Left lung (tissue), 10 donors: ENCODE results near the gene ANAPC7. TPM values are rescaled to one million over a fixed set of nuclear protein-coding genes. Genes with fewer than 3 reads are reported as not detected.
A peak's percentile ranks its signal among the peaks of the same experiment; 100 is the strongest.

Experiments used
- ATAC-seq: fragments of 200-7000 bp; cut with Tn5 transposase; one replicate; pipeline ENCODE4 v1.9.1; 2020; ENCODE audit warnings: moderate library complexity
- DNase-seq, 4 donors: peaks; one replicate each; pipeline ENCODE4 v3.0.0-alpha.2; 2013 to 2020
- H3K27ac ChIP-seq, 2 donors: fragments of 200-600 bp; sonication (generic) in 1 of 2; one replicate each; pipeline versions ENCODE4 v1.5.0 to v1.8.0; 2020 to 2021
- H3K27me3 ChIP-seq, 2 donors: fragments of 200-600 bp; sonication (generic) in 1 of 2; one replicate each; pipeline versions ENCODE4 v1.5.0 to v1.8.0; 2020 to 2021
- H3K36me3 ChIP-seq, 2 donors: fragments of 200-600 bp; sonication (generic) in 1 of 2; one replicate each; pipeline versions ENCODE4 v1.5.0 to v1.8.0; 2020 to 2021
- H3K4me1 ChIP-seq, 2 donors: fragments of 200-600 bp; one replicate each; pipeline ENCODE4 v1.8.0; 2021
- H3K4me3 ChIP-seq, 2 donors: fragments of 200-600 bp; sonication (generic) in 1 of 2; one replicate each; pipeline versions ENCODE4 v1.5.0 to v1.8.0; 2020 to 2021; ENCODE audit warnings: mild to moderate bottlenecking in 1 of 2
- H3K9me3 ChIP-seq, 2 donors: fragments of 200-600 bp; sonication (generic) in 1 of 2; one replicate each; pipeline versions ENCODE4 v1.5.0 to v1.8.0; 2020 to 2021
- CTCF ChIP-seq, 2 donors: fragments of 200-600 bp; sonication (generic) in 1 of 2; IDR thresholded peaks; one replicate each; pipeline versions ENCODE4 v1.5.0 to v1.8.0; 2021; ENCODE audit warnings: antibody characterized with exemption in 2 of 2
- intact Hi-C, 2 donors: fragments of 100-400 bp; cut with DNase I; formaldehyde crosslinking; loops; one replicate each; pipeline versions ENCODE4 v1.11.2 to v1.14.2; 2022
- polyA plus RNA-seq, 6 donors: library from polyadenylated mRNA; unstranded; fragments of 120-200 nt; gene quantifications; one replicate each; pipeline ENCODE4 v1.2.1, GENCODE V29; 2013; ENCODE audit not compliant: insufficient read length in 6 of 6
- total RNA-seq, 2 donors: library from RNA; stranded (reverse); fragmentation: NEBNext Ultra II Directional; extraction: Animal tissue kit (Norgen Biotek cat#: 25700); gene quantifications; one replicate each; pipeline ENCODE4 v1.2.1, GENCODE V29; 2021
- donor health status: DM: no; HTN: yes; CAD: no.
- donor health status: DM: no; HTN: no; CAD: no.

ANAPC7 gene
- total and polyA plus RNA-seq, 8 donors: 48.6 to 94.6 (median 84.2) TPM

- peaks cover 0 to 58% of the 10 kb centered on the region in 2 donors for H3K36me3 ChIP-seq
- no peak for TF ChIP-seq CTCF (IDR thresholded peaks at IDR 0.05)
- ATAC-seq: peak; percentile 79
- no peaks in the 10 kb centered on the region for H3K27me3 ChIP-seq
- DNase-seq: peak in 1 of 4 donors; percentile 58
- no peak overlapping the region for H3K4me3 ChIP-seq
- H3K4me1 ChIP-seq: peaks cover 8 to 12% of the 10 kb centered on the region in 2 donors
- no peaks in the 10 kb centered on the region for H3K9me3 ChIP-seq
- intact Hi-C loops: no loop called here
- H3K27ac ChIP-seq: peak overlapping the region in 1 of 2 donors; percentile 53
Observed at GRCh38 chr12:110370732-110371231, 32.7 kb downstream of the ANAPC7 start.

- Histone ChIP-seq H3K27ac (no peak overlapping the region), H3K4me1 (peaks cover 8 to 14% of the 10 kb centered on the region in 2 donors), H3K4me3 (no peak overlapping the region), H3K27me3 (no peaks in the 10 kb centered on the region), H3K9me3 (no peaks in the 10 kb centered on the region), H3K36me3 (peaks cover 0 to 50% of the 10 kb centered on the region in 2 donors)
- DNase-seq (no peak), ATAC-seq (no peak)
- no peak for TF ChIP-seq CTCF (IDR thresholded peaks at IDR 0.05)
- intact Hi-C loops: no loop called here
Observed at GRCh38 chr12:110369992-110370391, 33.5 kb downstream of the ANAPC7 start.

GRCh38 chr12:110367181-110367864 is 36.2 kb downstream of the ANAPC7 start:
- TF ChIP-seq CTCF (IDR thresholded peaks at IDR 0.05): no peak
- H3K9me3 ChIP-seq: no peaks in the 10 kb centered on the region
- DNase-seq (peak in 2 of 4 donors; percentile 46 to 73), ATAC-seq (no peak)
- intact Hi-C loops: no loop called here
- no peaks in the 10 kb centered on the region for H3K27me3 ChIP-seq
- peaks cover 0 to 23% of the 10 kb centered on the region in 2 donors for H3K36me3 ChIP-seq
- peaks cover 8 to 14% of the 10 kb centered on the region in 2 donors for H3K4me1 ChIP-seq
- H3K27ac ChIP-seq: peak overlapping the region in 1 of 2 donors; percentile 39
- no peak overlapping the region for H3K4me3 ChIP-seq

GRCh38 chr12:110366321-110367142 is 37.0 kb downstream of the ANAPC7 start:
- no peak for ATAC-seq
- peak in 1 of 4 donors; percentile 26 for DNase-seq
- H3K4me1 ChIP-seq: peaks cover 5 to 22% of the 10 kb centered on the region in 2 donors
- H3K36me3 ChIP-seq: peaks cover 0 to 16% of the 10 kb centered on the region in 2 donors
- H3K4me3 ChIP-seq: no peak overlapping the region
- H3K9me3 ChIP-seq: no peaks in the 10 kb centered on the region
- no peaks in the 10 kb centered on the region for H3K27me3 ChIP-seq
- peak overlapping the region in 1 of 2 donors; percentile 39 for H3K27ac ChIP-seq
- intact Hi-C loops: no loop called here
- no peak for TF ChIP-seq CTCF (IDR thresholded peaks at IDR 0.05)
